ENCODE measurements around the gene STAG1. TPM values are rescaled to one million over a fixed set of nuclear protein-coding genes. Genes with fewer than 3 reads are reported as not detected.
"Not testable (repeated sequence)": the region's sequence is repeated elsewhere in the genome, so short reads cannot be mapped to it uniquely, and the experiment has no call there.

STAG1 gene
- total RNA-seq = 10 to 100 TPM; 45.7 to 55.8 TPM
- long read RNA-seq, donor 1, full-length matches to known transcripts = 2 of 19 reads
- long read RNA-seq, donor 1, partial matches to known transcripts = 4 of 19 reads
- long read RNA-seq, donor 1, other reads (novel, unspliced or antisense) = 13 of 19 reads
- long read RNA-seq, donor 2, partial matches to known transcripts = 5 of 10 reads
- long read RNA-seq, donor 2, other reads (novel, unspliced or antisense) = 5 of 10 reads

DNA sequence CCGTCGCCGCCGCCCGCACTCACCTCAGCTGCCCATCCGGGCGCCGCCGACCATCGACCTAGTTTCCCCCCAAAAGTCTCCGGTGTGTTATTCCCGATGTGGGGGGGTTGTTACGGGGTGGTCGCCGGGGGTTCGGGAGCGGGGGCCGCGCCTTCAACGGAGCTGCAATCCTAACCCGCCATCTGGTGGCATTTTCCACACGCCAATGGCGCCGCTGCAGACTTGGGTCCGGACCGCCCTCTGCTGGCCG lies at the start of gene STAG1:
TSS of gene STAG1 (minus strand) at position 207 of the 250 bp plus-strand sequence. CDS start 121,480 bp downstream, outside the sequence.
- intact Hi-C loops (cut with DNase I) = loop anchor here (5.0 to 10.0 kb wide), 3 partner anchors 263 to 677 kb away; partner anchors contain the start of gene MSL2 (in 1 of the 2)
- DNase-seq (ENCODE audit: low spot score) = no peak

- intact Hi-C loops (cut with DNase I); DNase-seq (ENCODE audit: low spot score): not testable (repeated sequence)
Observed at GRCh38 chr3:136801146-136801545, 49.0 kb upstream of the STAG1 start.

GRCh38 chr3:136792556-136793330 lies 40.6 kb upstream of the STAG1 start:
- intact Hi-C loops (cut with DNase I) = no loop called here

DNA sequence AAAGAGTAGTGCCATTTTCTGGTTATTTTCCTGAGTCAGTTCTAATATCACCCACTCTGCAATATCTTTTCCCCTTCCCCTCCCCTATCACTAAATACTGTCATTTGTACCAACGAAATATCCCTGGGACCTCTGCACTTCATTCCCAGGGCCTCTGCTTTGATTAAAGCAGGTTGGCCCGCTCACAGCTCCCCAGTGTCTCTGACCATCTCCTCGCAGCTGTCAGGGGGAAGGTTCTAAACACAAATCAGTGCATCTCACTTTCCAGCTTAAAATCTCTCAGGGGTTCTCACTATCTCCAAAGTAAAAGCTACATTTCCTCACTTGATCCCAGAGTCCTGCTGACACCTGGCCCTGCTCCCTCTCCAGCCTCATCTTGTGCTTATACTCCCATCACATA lies 38.6 kb upstream of the STAG1 start:
- no peak for DNase-seq (ENCODE audit: low spot score)
- intact Hi-C loops (cut with DNase I) = no loop called here

More at GRCh38 chr3:136792556-136793330, 40.6 kb upstream of the STAG1 start:
- DNase-seq (ENCODE audit: low spot score) = no peak

DNA sequence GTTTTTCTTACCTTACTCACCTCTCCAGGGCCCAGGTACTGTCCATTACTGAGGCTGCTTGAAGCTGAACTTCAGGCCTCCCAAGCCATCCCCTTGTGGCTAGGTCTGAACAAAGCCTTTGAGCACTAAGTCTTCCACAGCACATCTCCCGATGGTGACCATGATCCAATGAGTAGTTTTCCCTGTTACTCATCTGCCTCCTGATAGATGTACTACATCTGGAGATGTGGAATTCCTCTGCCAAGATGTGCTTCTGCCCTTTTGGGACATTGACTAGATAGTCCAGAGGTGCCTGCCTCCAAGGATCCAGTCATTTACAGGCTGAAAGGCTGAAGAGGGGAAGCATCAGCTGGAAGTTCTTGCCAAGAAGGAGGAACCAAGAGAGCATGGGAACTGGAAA lies 37.8 kb upstream of the STAG1 start:
- intact Hi-C loops (cut with DNase I) = no loop called here
- DNase-seq (ENCODE audit: low spot score) = no peak

DNA sequence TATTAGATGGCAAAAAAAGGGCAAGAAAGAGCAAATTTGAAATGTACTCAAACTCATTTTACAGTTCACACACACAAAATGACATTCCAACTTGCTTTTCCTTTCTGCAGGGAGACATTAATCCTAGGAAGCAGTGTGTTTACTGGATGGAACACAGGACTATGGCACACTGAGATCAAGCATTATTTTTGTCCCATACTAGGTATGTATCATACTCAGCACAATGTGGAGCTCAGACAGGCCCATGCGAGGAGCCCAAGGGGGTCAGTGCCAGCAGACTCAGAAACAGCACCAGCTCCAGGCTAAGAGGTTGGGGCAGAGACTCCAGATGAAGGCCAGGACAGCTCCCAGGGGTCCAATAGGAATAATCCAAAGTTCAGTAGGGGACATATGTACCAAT lies 36.0 kb upstream of the STAG1 start:
- intact Hi-C loops (cut with DNase I) = no loop called here

DNA sequence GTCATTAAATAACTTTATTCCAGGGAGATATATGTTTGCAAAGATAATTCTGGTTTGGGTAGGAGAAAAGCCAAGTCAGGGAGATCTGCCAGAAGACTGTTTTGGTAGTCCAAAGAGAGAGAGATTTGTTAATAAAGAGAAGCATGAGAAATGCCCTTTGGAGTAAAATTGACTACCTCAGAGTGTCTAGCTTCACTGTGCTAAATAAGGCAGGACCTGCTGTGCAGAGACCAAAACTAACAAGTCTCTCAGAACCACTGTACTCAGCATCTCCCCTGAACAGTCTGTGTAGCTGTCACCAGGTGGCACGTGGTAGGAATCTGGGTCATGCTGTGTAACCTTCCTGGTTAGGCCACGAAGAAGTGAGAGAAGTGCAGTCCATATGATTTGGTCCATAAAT lies 35.2 kb upstream of the STAG1 start:
- no peak for DNase-seq (ENCODE audit: low spot score)
- intact Hi-C loops (cut with DNase I) = no loop called here

More for the DNA sequence above, 36.0 kb upstream of the STAG1 start:
- no peak for DNase-seq (ENCODE audit: low spot score)

- intact Hi-C loops (cut with DNase I) = no loop called here
- DNase-seq (ENCODE audit: low spot score) = no peak
Observed at GRCh38 chr3:136783708-136784191, 31.6 kb upstream of the STAG1 start.

DNA sequence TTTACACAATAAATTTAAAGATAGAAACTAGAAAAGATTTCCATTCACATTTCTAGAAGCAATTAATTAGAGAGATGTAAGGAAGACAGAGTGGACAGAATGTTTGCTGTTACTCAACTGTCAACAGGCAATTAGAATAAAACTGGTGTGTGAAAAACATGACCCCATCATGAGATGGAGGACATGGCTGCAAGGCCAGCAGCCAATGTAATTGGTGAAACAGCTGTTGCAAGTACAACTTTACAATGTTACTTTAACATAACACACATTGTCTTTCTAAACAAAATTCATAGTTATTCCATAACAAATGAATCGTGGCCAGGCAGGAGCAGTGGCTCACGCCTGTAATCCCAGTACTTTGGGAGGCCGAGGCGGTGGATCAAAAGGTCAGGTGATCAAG lies 28.6 kb upstream of the STAG1 start:
- DNase-seq (ENCODE audit: low spot score) = no peak
- intact Hi-C loops (cut with DNase I) = no loop called here

- intact Hi-C loops (cut with DNase I) = no loop called here
- no peak for DNase-seq (ENCODE audit: low spot score)
Observed at GRCh38 chr3:136778865-136779264, 26.7 kb upstream of the STAG1 start.

GRCh38 chr3:136772709-136773108 lies 20.5 kb upstream of the STAG1 start:
- intact Hi-C loops (cut with DNase I) = no loop called here
- DNase-seq (ENCODE audit: low spot score) = no peak

- intact Hi-C loops (cut with DNase I) = loop anchor here (5.0 to 10.0 kb wide), 3 partner anchors 254 to 684 kb away; no protein-coding TSS in a partner anchor
Observed at GRCh38 chr3:136758160-136759102, 6.3 kb upstream of the STAG1 start.

DNA sequence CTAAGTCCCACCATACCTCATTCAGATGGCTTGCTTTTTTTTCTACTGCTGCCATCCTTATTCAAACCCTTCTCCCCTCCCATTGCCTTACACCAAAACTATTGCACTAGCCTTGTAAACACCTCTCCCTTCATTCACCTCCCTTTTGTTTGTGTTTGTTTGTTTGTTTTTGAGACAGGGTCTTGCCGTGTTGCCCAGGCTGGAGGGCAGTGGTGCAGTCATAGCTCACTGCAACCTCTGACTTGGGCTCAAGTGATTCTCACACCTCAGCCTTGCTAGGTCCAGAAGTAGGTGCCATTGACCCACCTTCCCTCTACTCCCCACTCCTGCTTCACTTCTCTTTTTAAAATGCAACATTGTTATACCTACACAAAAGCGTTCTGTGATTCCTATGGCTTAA lies 3.0 kb upstream of the STAG1 start:
- intact Hi-C loops (cut with DNase I) = loop anchor here (5.0 to 10.0 kb wide), 3 partner anchors 257 to 680 kb away; no protein-coding TSS in a partner anchor
- no peak for DNase-seq (ENCODE audit: low spot score)

More at GRCh38 chr3:136758160-136759102, 6.3 kb upstream of the STAG1 start:
- not testable (repeated sequence) for DNase-seq (ENCODE audit: low spot score)

DNA sequence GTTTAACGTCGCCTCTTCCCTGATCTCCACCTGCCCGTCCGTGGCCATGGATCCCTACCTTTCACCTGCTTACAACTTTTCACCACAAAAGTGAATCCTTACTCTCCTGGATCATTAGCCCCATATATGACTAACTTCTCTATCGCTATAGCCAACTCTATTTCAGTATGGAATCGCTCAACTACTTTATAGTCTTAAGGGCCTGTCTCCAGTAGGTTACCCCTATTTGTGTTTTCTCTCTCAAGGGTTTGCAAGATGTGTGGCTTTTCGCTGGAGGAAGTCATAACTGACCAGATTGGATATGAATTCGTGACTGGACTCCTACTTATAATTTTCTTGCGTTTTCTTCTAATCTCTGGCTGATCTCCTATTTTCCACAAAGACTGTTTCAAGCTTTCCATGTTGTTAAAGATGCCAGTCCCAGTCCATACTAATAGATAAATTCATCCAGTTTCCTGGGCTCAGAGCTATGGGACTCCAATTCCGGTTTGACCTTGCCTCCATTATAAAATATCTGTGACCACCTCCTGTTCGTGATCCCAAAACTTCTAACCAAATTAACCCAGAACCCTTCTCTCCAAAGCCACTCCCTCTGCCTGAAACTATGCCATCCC lies 1.3 kb upstream of the STAG1 start:
- intact Hi-C loops (cut with DNase I) = loop anchor here (5.0 to 10.0 kb wide), 3 partner anchors 261 to 679 kb away; partner anchors contain the start of gene MSL2 (in 1 of the 2)
- DNase-seq (ENCODE audit: low spot score) = no peak

GRCh38 chr3:136752422-136753325 lies 496 bp upstream of the STAG1 start:
- intact Hi-C loops (cut with DNase I) = loop anchor here (5.0 to 10.0 kb wide), 3 partner anchors 262 to 678 kb away; partner anchors contain the start of gene MSL2 (in 1 of the 2)
- DNase-seq (ENCODE audit: low spot score) = peak; percentile 100

GRCh38 chr3:136751316-136752171 lies 634 bp downstream of the STAG1 start:
- intact Hi-C loops (cut with DNase I) = loop anchor here (5.0 to 10.0 kb wide), 3 partner anchors 263 to 677 kb away; partner anchors contain the start of gene MSL2 (in 1 of the 2)
- peak; percentile 92 for DNase-seq (ENCODE audit: low spot score)

- DNase-seq (ENCODE audit: low spot score) = no peak
- intact Hi-C loops (cut with DNase I) = loop anchor here (5.0 to 10.0 kb wide), 3 partner anchors 264 to 676 kb away; partner anchors contain the start of gene MSL2 (in 1 of the 2)
Observed at GRCh38 chr3:136750897-136751315, 1.3 kb downstream of the STAG1 start.
